ENCODE measurements around the gene HSP90B1. TPM values are rescaled to one million over a fixed set of nuclear protein-coding genes. Genes with fewer than 3 reads are reported as not detected.
A peak's percentile ranks its signal among the peaks of the same experiment; 100 is the strongest.

HSP90B1 gene
- total RNA-seq, 2 experiments from 2014 or later, result 279 to 304 TPM

DNA sequence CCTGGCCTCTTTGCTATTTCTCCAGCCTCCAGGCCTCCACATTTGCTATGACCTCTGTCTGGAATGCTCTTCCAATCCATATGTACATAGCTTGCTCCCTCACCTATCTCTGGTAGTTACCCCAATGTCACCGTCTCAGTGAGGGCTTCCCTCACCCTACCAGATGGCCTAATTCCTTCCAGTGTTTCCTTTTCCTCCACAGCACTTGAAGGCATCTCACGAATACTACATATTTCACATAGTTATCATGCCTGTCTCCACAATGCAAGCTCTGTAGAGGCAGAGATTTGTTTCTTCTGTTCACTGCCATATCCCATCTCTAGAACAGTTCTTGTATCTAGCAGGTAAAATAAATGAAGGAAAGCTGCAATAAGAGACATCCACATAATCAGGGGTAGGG is 21.3 kb upstream of the HSP90B1 start:
- DNase-seq (no peak), ATAC-seq (ENCODE audit: low read depth) (no peak)
- POLR2A ChIA-PET, result interaction anchor here (0.9 kb wide), 1 partner anchor 16 kb away, joined by 3 read pairs; no protein-coding TSS in a partner anchor
- Mint-ChIP-seq H3K4me1 (peaks cover 18% of the 10 kb centered on the region), H3K4me3 (no peak overlapping the region), H3K27ac (no peak overlapping the region), H3K36me3 (peaks cover 8% of the 10 kb centered on the region), H3K27me3 (no peaks in the 10 kb centered on the region), H3K9me3 (peaks cover 5% of the 10 kb centered on the region)

DNA sequence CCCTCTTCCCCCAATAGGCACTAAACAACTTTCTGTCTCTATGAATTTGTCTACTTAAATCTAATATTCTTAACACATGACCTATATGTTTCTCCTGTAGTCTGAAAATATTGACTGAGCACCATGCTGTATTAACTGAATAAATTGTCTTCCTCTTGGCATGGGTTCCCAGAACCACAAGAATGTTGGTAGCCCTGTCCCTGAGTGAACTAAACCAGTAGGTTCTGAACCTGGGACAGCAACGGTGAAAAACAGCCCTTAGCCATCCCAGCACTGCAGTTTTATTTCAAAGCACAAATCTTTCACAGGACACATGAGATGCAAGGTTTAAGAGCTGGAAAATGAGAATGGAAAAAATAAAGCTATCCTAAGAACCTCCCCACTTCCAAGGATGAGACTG is 20.4 kb upstream of the HSP90B1 start:
- Mint-ChIP-seq H3K27ac (no peak overlapping the region), H3K4me3 (no peak overlapping the region)
- POLR2A ChIA-PET, result no interaction called here

DNA sequence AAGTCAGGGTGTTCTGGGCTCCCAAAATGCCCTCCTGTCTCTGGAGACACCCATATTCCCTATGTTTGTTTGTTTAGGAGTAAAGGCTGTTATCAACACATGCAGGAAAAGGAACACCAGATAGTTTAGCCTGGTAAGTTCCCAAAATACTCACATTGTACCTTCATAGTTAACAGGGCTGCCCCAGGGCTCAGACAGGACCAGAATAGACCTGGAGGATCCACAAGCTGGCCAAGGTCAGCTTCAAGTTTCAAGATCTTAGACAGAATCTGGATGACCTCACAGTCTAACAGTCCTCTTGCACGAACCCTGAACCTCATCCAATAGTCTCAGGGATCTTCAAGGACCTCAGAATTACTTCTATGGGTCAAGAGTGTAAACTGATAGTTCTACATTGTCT is 18.1 kb upstream of the HSP90B1 start:
- peaks cover 2% of the 10 kb centered on the region for H3K27me3 Mint-ChIP-seq
- no peak overlapping the region for H3K4me3 Mint-ChIP-seq
- no peak for DNase-seq
- H3K4me1 Mint-ChIP-seq, result peaks cover 7% of the 10 kb centered on the region
- no peak for ATAC-seq (ENCODE audit: low read depth)
- no peak overlapping the region for H3K27ac Mint-ChIP-seq
- POLR2A ChIA-PET, result interaction anchor here (1.1 kb wide), 1 partner anchor 18 kb away, joined by 4 read pairs; the partner anchor contains the start of gene HSP90B1
- H3K9me3 Mint-ChIP-seq, result peaks cover 2% of the 10 kb centered on the region
- H3K36me3 Mint-ChIP-seq, result peaks cover 2% of the 10 kb centered on the region

More for the DNA sequence above, 20.4 kb upstream of the HSP90B1 start:
- H3K4me1 Mint-ChIP-seq, result peaks cover 16% of the 10 kb centered on the region
- H3K9me3 Mint-ChIP-seq, result peaks cover 4% of the 10 kb centered on the region
- ATAC-seq (ENCODE audit: low read depth) (no peak), DNase-seq (no peak)
- H3K36me3 Mint-ChIP-seq, result peaks cover 8% of the 10 kb centered on the region
- H3K27me3 Mint-ChIP-seq, result no peaks in the 10 kb centered on the region

DNA sequence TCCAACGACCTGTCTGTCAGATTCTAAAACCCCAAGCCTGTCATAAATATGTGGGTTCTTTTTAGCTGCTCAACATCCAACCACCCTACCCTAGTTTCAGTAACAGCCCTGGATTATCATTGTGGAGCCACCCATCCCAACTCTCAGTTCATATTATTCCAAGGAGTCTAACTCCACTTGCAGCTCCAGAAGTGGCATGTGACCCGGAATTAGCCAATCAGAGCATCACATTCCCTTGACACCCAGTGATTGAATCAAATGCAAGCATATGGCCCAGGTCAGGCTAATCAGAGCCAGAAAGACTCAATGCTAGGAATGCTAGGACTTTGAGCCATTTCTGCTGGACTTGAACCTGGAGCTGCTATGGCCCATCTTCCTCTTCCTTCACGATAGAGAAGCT is 17.1 kb upstream of the HSP90B1 start:
- Mint-ChIP-seq H3K4me3 (no peak overlapping the region), H3K9me3 (peaks cover 5% of the 10 kb centered on the region), H3K27ac (no peak overlapping the region), H3K36me3 (peaks cover 5% of the 10 kb centered on the region), H3K4me1 (peaks cover 5% of the 10 kb centered on the region), H3K27me3 (peaks cover 2% of the 10 kb centered on the region)
- POLR2A ChIA-PET, result interaction anchor here (3.2 kb wide), 1 partner anchor 16 kb away, joined by 10 read pairs; the partner anchor contains the start of gene HSP90B1
- ATAC-seq (ENCODE audit: low read depth), result no peak
- no peak for DNase-seq

DNA sequence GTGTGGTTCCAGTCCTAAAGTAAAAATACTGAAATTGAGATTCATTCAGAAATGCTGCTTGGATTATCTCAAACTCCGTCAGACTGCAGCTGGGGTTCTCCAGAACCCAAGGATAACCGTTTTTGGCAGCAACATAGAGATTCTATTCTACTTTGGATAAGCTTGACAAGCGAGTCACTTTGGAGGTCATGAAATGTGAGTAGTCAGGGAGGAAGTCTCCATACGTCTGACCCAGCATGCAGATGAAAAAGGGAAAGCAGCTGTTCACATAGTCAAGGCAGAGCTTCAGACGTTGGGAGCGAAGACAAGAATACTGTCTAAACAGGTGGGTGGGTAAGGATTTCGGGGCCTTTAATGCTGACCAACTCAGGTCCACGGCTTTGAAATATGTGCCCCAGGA is 14.9 kb upstream of the HSP90B1 start:
- Mint-ChIP-seq H3K27me3 (peaks cover 2% of the 10 kb centered on the region), H3K4me3 (no peak overlapping the region), H3K4me1 (no peaks in the 10 kb centered on the region), H3K27ac (no peak overlapping the region), H3K9me3 (peaks cover 5% of the 10 kb centered on the region), H3K36me3 (peaks cover 5% of the 10 kb centered on the region)
- POLR2A ChIA-PET, result interaction anchor here (1.0 to 3.2 kb wide), 2 partner anchors 12 to 14 kb away, joined by 3 to 10 read pairs; partner anchors contain the start of gene HSP90B1
- no peak for DNase-seq
- no peak for ATAC-seq (ENCODE audit: low read depth)

DNA sequence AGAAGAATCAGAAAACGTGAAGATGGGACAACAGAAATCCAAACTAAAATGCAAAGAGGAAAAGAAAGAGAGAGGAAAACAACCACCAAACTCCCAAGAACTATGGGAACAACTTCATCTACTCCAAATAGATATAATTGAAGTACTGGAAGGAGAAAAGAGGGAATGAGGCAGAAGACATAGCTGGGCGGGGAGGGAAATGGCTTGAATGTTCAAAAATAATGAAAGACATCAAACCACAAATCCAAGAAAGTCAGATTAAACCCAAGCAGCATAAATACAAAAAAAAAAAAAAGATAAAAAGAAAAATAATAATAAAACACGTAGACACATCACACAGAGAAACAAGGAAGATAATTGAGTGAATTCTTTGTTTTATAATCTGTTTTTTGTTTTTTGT is 12.3 kb upstream of the HSP90B1 start:
- no peaks in the 10 kb centered on the region for H3K4me1 Mint-ChIP-seq
- POLR2A ChIA-PET, result interaction anchor here (0.6 kb wide), 1 partner anchor 220 kb away, joined by 4 read pairs; the partner anchor contains the start of gene NFYB
- ATAC-seq (ENCODE audit: low read depth), result no peak
- H3K27ac Mint-ChIP-seq, result no peak overlapping the region
- no peak overlapping the region for H3K4me3 Mint-ChIP-seq
- H3K36me3 Mint-ChIP-seq, result peaks cover 5% of the 10 kb centered on the region
- peaks cover 5% of the 10 kb centered on the region for H3K9me3 Mint-ChIP-seq
- DNase-seq, result no peak
- H3K27me3 Mint-ChIP-seq, result peaks cover 2% of the 10 kb centered on the region

DNA sequence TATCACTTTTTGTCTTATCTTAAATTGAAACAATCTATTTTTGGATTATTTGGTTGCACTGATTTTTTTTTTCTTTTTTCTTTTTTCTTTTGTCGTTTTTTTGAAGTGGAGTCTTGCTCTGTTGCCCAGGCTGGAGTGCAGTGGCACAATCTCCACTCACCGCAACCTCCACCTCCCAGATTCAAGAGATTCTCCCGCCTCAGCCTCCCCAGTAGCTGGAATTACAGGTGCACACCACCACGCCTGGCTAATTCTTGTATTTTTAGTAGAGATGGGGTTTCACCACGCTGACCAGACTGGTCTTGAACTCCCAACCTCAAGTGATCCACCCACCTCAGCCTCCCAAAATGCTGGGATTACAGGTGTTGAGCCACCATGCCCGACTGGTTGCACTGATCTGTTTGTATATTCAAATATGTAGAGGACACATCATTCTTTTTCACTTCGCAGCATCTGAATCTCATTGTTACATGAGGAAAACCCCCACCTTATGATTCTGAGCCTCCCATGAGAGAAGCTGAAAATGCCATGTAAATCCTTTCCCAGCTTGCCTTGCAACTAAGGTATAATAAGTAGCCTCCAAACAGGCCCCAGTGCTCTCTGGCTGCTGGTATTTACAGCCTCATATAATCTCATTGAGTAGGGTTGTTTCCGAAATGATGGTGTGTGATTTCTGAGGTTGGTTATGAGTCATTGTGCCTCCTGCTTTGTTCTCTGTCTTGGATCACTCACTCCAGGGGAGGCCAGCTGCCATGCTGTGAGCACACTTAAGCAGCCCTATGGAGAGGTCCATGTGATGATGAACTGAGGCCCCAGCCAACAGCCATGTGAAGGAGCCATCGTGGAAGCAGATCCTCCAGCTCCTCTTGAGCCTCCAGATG is 5.2 kb upstream of the HSP90B1 start:
- POLR2A ChIA-PET, result interaction anchor here (1.5 kb wide), 1 partner anchor 17 kb away, joined by 3 read pairs; no protein-coding TSS in a partner anchor
- DNase-seq (no peak), ATAC-seq (ENCODE audit: low read depth) (no peak)
- no peaks in the 10 kb centered on the region for H3K27me3 Mint-ChIP-seq
- no peaks in the 10 kb centered on the region for H3K9me3 Mint-ChIP-seq
- no peaks in the 10 kb centered on the region for H3K36me3 Mint-ChIP-seq
- H3K4me1 Mint-ChIP-seq, result peaks cover 19% of the 10 kb centered on the region
- no peak overlapping the region for H3K27ac Mint-ChIP-seq
- no peak overlapping the region for H3K4me3 Mint-ChIP-seq

DNA sequence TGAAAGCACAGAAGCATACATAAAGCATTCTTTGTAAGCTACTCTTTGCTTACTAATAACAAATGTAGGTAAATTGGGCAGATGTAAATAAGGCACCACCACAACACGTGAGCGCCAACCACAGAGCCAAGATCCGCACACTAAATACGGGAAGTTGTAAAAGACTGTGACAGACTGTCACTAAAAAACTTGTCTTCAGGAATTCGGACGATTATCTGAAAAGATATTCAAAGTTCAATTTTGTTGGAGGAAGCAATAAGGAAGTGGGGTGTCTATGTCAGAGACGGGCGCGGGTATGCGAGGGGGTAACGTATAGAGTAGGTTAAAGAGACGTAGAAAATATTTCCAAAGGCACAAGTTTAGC is 1.5 kb upstream of the HSP90B1 start:
- POLR2A ChIA-PET, result interaction anchor here (0.6 to 4.8 kb wide), 9 partner anchors 14 to 209 kb away, joined by 3 to 58 read pairs (median 7); partner anchors contain the start of genes NFYB, NT5DC3 and TDG
- H3K4me3 Mint-ChIP-seq, result peak overlapping the region; percentile 93
- peaks cover 39% of the 10 kb centered on the region for H3K4me1 Mint-ChIP-seq

DNA sequence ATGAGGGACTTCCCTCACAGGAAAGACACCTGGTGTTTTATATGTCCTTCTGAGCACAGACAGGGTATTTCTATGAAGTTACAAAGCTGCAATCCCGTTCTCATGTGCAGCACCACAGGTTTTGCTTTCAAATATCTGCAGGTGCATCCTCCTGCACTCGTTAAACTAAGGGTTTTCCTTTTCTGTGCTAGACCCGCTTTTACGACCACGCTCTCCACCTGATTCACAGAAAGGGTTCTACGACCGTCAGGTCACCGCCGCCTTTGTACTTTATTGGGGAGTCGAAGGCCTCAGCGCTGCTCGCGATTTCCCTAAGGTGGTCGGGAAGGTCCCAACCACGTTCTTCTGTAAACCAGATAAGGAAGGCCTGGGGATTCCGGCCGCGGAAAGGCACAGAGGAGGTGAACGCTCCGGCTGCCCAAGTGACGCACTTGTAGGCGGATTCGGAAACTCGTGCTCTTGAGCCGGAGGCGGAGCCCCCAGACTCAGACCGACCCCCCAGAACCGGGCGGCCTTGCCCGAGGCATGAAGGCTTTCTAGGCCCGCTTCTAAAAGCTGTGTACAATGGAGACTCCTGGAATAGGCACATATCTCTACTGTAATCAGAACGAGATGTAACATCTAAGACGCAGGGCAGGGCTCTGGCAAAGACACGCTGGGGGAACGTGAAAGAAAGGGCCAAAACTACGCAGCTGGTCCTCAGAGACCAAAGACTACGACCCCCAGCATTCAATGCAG is 995 bp upstream of the HSP90B1 start:
- H3K4me1 Mint-ChIP-seq, result peaks cover 43% of the 10 kb centered on the region
- H3K9me3 Mint-ChIP-seq, result no peaks in the 10 kb centered on the region
- POLR2A ChIA-PET, result interaction anchor here (0.6 to 4.8 kb wide), 23 partner anchors 11 to 1402 kb away, joined by 3 to 58 read pairs (median 5); partner anchors contain the start of genes EID3, HCFC2, NFYB and NT5DC3
- no peaks in the 10 kb centered on the region for H3K27me3 Mint-ChIP-seq
- ATAC-seq (ENCODE audit: low read depth) (peak; percentile 51), DNase-seq (peak; percentile 81)
- H3K4me3 Mint-ChIP-seq, result peak overlapping the region; percentile 93
- peaks cover 23% of the 10 kb centered on the region for H3K36me3 Mint-ChIP-seq
- H3K27ac Mint-ChIP-seq, result peak overlapping the region; percentile 100

More for the DNA sequence above, 1.5 kb upstream of the HSP90B1 start:
- DNase-seq (peak; percentile 57), ATAC-seq (ENCODE audit: low read depth) (no peak)
- H3K27me3 Mint-ChIP-seq, result no peaks in the 10 kb centered on the region
- no peaks in the 10 kb centered on the region for H3K9me3 Mint-ChIP-seq
- peaks cover 20% of the 10 kb centered on the region for H3K36me3 Mint-ChIP-seq
- peak overlapping the region; percentile 100 for H3K27ac Mint-ChIP-seq

DNA sequence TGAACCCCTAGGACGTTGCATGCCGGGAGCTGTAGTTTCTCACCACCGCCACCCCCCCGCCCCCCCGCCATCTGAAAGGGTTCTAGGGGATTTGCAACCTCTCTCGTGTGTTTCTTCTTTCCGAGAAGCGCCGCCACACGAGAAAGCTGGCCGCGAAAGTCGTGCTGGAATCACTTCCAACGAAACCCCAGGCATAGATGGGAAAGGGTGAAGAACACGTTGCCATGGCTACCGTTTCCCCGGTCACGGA is 501 bp upstream of the HSP90B1 start:
- H3K4me3 Mint-ChIP-seq, result peak overlapping the region; percentile 93
- no peaks in the 10 kb centered on the region for H3K9me3 Mint-ChIP-seq
- ATAC-seq (ENCODE audit: low read depth), result no peak
- no peaks in the 10 kb centered on the region for H3K27me3 Mint-ChIP-seq
- no peak for DNase-seq
- peaks cover 28% of the 10 kb centered on the region for H3K36me3 Mint-ChIP-seq
- POLR2A ChIA-PET, result interaction anchor here (0.7 to 4.8 kb wide), 22 partner anchors 11 to 1401 kb away, joined by 3 to 58 read pairs (median 4); partner anchors contain the start of genes EID3, HCFC2, NFYB and NT5DC3
- peaks cover 46% of the 10 kb centered on the region for H3K4me1 Mint-ChIP-seq
- H3K27ac Mint-ChIP-seq, result peak overlapping the region; percentile 100

DNA sequence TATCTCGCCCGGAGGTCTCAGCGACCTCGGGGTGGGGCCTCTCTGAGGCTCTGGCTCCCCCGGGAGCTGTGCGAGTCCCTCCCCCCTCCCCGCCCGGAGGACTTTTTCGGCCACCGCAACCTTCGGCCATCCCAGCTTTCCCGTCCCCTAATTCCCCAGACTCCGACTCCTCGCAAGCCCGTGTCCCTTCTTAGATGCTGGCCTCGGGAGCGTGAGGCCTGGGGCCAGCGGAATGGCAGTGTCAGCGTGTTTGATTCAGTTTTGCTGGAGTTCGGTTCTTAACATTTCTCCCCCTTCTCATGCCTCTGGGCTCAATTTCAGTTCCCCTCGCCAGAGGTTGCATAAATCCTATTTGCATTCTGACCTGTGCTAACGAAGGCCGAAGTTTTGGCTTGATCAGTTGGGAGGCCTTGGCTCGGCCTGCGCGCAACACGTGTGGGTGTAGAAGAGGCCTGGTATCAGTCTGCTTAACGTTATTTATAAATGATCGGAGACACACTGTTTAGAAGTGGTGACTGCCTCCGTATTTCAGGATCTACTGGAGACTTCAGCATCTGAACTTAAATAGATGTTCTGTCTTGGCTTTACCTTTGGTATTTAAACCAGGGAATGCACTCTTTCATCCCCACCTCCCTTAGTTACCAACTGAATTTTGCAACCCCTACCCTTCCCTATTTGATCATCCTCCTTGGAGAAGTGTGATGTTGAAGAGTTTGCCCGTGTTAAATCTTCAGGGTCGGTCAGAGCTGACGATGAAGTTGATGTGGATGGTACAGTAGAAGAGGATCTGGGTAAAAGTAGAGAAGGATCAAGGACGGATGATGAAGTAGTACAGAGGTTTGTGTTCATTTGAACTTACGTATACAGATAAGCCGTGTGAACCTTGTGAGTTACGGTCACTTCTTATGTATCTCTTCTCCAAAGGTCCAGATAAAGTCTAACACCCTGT is 851 bp downstream of the HSP90B1 start:
- peak overlapping the region; percentile 100 for H3K27ac Mint-ChIP-seq
- POLR2A ChIA-PET, result interaction anchor here (1.0 to 4.8 kb wide), 5 partner anchors 26 to 357 kb away, joined by 3 to 58 read pairs (median 21); partner anchors contain the start of genes NFYB and TDG
- H3K4me3 Mint-ChIP-seq, result peak overlapping the region; percentile 93
- no peaks in the 10 kb centered on the region for H3K9me3 Mint-ChIP-seq
- DNase-seq, result peak; percentile 47
- ATAC-seq (ENCODE audit: low read depth), result no peak
- H3K36me3 Mint-ChIP-seq, result peaks cover 40% of the 10 kb centered on the region
- no peaks in the 10 kb centered on the region for H3K27me3 Mint-ChIP-seq
- peaks cover 51% of the 10 kb centered on the region for H3K4me1 Mint-ChIP-seq

DNA sequence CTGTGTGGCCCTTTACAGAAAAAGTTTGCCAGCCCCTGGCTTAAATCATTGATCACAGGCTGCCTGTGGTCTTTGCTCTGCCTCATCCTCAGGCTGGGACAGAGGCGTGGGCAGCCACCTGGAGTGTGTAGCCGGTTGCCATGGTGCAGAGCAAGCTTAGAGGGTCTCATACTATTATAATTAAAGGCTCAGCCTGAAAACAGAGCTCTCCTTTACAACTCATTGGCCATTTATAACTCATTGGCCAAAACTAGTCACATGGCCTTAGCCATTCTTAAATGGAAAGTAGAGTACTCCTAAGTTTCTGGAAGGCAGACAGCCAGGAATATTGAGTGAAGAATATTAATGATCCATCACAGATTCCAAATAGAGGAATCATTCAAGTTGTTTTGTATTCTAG is 3.0 kb downstream of the HSP90B1 start:
- Mint-ChIP-seq H3K27me3 (no peaks in the 10 kb centered on the region), H3K4me3 (no peak overlapping the region), H3K9me3 (no peaks in the 10 kb centered on the region), H3K27ac (no peak overlapping the region), H3K36me3 (peaks cover 54% of the 10 kb centered on the region), H3K4me1 (peaks cover 50% of the 10 kb centered on the region)
- POLR2A ChIA-PET, result no interaction called here
- DNase-seq (no peak), ATAC-seq (ENCODE audit: low read depth) (no peak)
